Epithelial cell of proximal tubule (primary cell): ENCODE measurements around the gene TRABD. TPM values are rescaled to one million over a fixed set of nuclear protein-coding genes. Genes with fewer than 3 reads are reported as not detected.

Experiments used
- DNase-seq: peaks from one replicate; pipeline ENCODE4 v3.0.0-alpha.2; 2011; ENCODE audit warnings: low read depth
- H3K4me3 ChIP-seq: 2 replicates; pipeline ENCODE4 v1.5.1; 2011; ENCODE audit warnings: low read depth, mild to moderate bottlenecking, low read length
- total RNA-seq: library from RNA; depleted of rRNA; stranded (reverse); fragments of >200 nt; gene quantifications from 2 replicates; pipeline ENCODE4 v1.2.3, GENCODE V29; 2015
- TF ChIP-seq, protein P1 (sequence below): conservative IDR thresholded peaks from 2 replicates; pipeline ENCODE4 v1.5.1; 2012; ENCODE audit warnings: low read depth, mild to moderate bottlenecking, low read length

Gene TRABD
- total RNA-seq, 1 donor from 2014 or later: 55.5 TPM

DNA sequence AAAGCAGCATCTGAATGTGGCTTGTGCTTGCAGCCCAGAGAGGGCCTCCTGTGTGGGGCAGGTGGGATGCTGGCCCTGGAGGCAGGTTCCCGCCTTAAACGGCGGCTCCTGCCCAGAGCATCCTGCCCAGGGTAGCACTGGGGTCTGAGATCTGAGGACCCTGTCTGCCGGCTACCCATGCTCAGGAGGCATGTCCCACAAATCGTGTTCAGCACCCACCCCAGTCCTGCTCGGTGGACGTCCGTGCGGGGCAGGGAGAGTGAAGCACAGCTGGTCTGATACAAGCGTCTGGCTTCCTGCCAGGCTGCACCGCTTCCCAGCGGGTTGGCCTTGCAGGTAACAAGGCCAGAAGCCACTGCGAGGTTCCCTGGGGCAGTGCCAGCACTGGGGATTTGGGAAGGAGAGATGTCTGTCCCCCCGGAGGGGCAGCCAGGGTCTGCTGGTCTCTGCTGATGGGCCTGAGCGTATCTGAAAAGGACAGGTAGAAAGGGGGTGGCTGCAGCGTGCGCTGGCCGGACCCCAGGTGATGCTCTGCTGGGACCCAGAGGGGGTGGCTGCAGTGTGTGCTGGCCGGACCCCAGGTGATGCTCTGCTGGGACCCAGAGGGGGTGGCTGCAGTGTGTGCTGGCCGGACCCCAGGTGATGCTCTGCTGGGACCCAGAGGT lies 3.6 kb downstream of the TRABD start:
- no peak for DNase-seq
- TF ChIP-seq, protein P1, sequence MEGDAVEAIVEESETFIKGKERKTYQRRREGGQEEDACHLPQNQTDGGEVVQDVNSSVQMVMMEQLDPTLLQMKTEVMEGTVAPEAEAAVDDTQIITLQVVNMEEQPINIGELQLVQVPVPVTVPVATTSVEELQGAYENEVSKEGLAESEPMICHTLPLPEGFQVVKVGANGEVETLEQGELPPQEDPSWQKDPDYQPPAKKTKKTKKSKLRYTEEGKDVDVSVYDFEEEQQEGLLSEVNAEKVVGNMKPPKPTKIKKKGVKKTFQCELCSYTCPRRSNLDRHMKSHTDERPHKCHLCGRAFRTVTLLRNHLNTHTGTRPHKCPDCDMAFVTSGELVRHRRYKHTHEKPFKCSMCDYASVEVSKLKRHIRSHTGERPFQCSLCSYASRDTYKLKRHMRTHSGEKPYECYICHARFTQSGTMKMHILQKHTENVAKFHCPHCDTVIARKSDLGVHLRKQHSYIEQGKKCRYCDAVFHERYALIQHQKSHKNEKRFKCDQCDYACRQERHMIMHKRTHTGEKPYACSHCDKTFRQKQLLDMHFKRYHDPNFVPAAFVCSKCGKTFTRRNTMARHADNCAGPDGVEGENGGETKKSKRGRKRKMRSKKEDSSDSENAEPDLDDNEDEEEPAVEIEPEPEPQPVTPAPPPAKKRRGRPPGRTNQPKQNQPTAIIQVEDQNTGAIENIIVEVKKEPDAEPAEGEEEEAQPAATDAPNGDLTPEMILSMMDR: no peak
- H3K4me3 ChIP-seq: no peak overlapping the region

DNA sequence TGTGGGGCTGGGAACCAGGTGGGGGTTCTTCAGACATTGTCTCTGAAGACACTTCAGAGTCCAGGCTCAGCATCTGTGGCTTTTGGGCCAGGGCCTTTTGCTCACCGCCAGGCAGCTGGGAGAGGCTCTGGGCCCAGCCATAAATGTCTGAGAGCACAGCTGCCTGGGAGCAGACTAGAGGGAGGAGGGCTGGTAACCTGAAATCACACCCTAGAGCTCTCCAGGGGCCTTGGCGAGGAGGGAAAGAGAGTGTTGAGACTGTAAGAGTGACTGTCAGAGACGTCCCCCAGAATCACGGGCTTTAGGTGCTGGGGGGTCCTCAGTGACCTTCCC lies 4.1 kb downstream of the TRABD start:
- TF ChIP-seq, protein P1: no peak
- DNase-seq: no peak
- H3K4me3 ChIP-seq: peak overlapping the region; percentile 60

DNA sequence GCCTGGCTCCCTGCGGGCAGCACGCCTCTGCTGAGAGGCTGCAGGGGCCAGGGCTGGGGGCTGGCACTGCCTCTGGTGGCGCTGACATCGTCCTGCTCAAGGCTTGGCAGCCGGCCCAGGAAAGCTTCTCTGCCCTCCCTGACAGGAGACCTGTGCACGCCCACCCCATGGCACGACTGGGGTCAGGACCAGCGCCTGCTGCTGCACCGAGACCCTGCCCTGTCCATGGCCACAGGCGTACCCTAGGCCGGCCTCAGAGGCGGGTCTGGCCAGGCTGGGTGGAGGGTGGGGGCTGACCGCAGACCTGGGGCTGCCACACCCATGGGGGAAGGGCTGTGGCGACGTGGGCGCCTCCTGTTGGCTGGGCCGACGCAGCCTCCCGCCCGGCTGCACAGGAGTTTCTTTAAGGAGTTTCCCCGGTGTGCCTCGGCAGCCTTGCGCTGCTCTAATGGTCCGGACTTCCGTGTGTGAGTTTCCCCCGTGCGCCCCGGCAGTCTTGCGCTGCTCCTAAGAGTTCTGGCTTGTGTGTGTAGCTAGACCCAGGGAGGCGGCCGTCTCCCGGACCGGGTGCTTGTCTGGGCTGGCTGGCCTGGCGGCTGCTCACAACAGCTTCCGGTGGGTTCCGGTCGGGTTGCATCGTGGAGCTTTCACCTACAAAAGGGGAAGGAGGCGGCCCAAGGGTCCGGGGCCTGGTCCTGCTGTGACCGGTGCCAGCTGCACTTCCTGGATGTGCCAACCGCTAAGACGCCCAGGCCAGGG lies 4.6 kb downstream of the TRABD start:
- TF ChIP-seq, protein P1: peak; percentile 46
- DNase-seq: peak; percentile 47
- peak overlapping the region; percentile 60 for H3K4me3 ChIP-seq

DNA sequence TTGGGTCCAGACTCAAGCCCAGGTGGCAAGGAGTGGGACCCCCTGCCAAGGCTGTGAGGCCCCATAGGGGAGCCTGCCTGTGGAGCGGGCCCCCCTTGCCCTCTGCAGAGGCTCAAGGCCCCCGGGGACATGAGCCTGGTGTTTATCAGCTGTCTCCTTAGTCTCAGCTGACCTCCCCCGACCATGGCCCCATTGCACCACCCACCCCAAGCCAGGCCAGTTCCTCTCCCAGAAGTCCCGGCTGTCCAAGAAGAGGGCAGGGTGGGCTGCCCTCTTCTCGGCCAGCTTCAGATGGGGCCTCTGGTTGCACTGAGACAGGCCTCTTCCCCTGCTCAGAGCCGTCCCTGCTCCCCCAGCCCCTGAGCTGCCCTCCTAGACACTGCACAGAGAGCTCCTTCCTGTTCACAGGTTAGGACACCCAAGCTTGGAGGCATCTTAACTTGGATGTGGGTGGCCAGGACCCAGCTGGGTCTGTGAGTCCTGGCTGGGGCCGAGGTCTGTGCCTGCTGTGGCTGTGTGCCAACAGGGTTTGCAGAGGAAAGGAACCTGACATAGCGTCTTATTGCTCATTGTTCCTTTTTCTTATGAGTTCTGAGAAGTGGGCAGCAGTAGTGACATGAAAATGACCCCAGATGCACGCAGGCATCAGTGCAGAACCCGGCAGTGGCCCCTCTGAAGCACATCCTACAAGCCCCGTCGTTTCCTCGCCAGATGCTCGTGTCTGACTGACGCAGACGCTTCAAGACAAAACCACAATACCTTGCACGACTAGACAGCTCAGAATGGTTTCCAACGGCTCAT lies 5.4 kb downstream of the TRABD start:
- H3K4me3 ChIP-seq: peak overlapping the region; percentile 60
- DNase-seq: no peak
- TF ChIP-seq, protein P1: no peak

DNA sequence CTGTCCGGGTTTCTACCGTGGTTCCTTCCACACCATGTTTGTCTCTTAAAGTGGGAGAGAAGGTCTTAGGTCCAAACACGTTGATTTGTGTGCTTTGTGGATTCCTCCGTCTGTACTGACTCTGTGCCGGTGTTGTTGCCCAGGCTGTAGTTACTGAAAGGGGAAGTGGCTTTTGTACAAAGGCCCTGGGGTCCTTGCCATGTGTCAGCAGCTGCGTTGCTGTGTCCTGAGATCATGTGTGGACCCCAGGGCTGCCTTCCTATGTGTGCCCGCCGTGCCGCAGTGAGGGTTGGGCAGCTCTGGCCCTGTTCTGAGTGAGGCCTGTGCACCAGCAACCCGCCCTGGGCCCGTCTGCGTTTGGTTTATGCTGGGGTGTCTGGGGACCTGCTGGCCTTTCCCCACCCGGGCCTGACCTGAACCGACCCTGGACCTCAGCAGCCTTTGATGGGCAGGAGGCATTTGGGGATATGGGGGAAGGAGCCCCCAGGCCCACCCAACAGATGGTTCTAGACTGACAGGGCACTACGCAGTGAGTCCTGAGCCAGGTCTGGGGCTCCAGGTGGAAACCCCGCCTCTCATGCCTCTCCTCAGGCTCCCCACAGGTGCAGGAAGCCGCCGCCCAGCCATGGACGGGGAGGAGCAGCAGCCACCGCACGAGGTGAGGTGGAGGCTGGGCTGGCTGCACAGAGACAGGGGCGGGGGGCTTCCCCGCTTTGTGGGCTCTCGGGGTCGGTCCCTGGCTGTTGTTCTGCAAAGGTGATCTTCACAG lies 6.9 kb downstream of the TRABD start:
- TF ChIP-seq, protein P1: no peak
- no peak for DNase-seq
- H3K4me3 ChIP-seq: no peak overlapping the region

DNA sequence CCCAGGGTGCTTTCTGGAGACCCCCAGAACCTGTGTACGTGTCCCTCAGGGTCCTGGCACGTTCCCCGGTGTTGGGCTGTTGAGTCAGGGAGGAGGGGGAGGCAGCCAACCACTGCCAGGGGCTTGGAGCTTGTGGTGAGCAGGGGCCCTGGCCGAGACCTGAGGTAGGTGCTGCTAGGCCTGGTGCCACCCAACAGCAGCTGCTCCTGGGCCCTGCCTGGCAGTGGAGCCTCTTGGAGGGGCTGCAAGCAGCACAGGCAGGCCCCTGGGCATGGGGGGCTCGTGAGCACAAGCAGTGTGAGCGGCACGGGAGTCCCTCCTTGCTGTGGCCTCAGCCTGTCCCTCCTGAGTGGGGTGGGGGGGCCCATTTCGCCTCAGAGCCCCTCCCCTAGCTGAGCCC lies 7.9 kb downstream of the TRABD start:
- no peak overlapping the region for H3K4me3 ChIP-seq
- no peak for DNase-seq

More for the DNA sequence above, 7.9 kb downstream of the TRABD start:
- TF ChIP-seq, protein P1: no peak
